Breast epithelium (tissue), 3 donors: ENCODE data around the gene JPH2.

Source experiments
- CTCF ChIP-seq, 3 donors: fragments of 450-650 bp; IDR thresholded peaks; one replicate each; pipeline ENCODE4 v1.5.1; 2016 to 2017; ENCODE audit warnings: antibody characterized with exemption in 3 of 3, mild to moderate bottlenecking in 3 of 3, moderate library complexity in 3 of 3
- POLR2A ChIP-seq: fragments of 450-650 bp; IDR thresholded peaks from one replicate; pipeline ENCODE4 v1.6.1; 2016; ENCODE audit warnings: antibody characterized with exemption, mild to moderate bottlenecking, moderate library complexity

GRCh38 chr20:44075191-44075949 lies 111.6 kb downstream of the JPH2 start:
- TF ChIP-seq CTCF (IDR thresholded peaks at IDR 0.05), result no peak
- TF ChIP-seq POLR2A, result no peak
